ENCODE results near the gene TTC9B. TPM values are rescaled to one million over a fixed set of nuclear protein-coding genes. Genes with fewer than 3 reads are reported as not detected.
"Not testable (repeated sequence)": the region's sequence is repeated elsewhere in the genome, so short reads cannot be mapped to it uniquely, and the experiment has no call there.

Gene TTC9B
- total and polyA plus RNA-seq, 2 of the 8 experiments (the other 6 are each of a cell fraction or from before 2014, with no cell fraction given), result 0.26 TPM; not detected in 1

DNA sequence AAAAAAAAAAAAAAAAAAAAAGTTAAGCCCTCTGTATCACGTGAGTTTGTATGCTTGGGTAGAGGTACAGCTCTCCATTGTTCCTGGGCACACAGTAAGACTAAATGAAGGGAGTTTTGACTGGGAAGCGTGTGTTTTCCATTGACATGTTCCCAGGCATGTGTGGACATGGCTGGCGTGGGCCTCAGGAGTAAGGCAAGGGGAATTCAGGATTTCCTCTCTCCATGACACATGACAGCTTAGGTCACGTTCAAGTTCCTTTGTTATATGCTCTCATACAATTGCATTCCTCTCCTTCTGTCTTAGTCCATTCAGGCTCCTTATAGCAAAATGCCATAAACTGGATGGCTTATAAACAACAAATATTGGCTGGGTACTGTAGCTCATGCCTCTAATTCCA, 44.1 kb downstream of the TTC9B start (continued):
- TF ChIP-seq, protein P1, sequence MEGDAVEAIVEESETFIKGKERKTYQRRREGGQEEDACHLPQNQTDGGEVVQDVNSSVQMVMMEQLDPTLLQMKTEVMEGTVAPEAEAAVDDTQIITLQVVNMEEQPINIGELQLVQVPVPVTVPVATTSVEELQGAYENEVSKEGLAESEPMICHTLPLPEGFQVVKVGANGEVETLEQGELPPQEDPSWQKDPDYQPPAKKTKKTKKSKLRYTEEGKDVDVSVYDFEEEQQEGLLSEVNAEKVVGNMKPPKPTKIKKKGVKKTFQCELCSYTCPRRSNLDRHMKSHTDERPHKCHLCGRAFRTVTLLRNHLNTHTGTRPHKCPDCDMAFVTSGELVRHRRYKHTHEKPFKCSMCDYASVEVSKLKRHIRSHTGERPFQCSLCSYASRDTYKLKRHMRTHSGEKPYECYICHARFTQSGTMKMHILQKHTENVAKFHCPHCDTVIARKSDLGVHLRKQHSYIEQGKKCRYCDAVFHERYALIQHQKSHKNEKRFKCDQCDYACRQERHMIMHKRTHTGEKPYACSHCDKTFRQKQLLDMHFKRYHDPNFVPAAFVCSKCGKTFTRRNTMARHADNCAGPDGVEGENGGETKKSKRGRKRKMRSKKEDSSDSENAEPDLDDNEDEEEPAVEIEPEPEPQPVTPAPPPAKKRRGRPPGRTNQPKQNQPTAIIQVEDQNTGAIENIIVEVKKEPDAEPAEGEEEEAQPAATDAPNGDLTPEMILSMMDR (IDR thresholded peaks at IDR 0.05; ENCODE audit: control extremely low read depth in 1 of 3, insufficient read depth in 1 of 3, low read depth in 1 of 3, low read length in 3 of 3), result no peak
- TF ChIP-seq RNF2 (IDR thresholded peaks at IDR 0.05; ENCODE audit: borderline replicate concordance, low read depth, low read length, missing control alignments, poor library complexity, severe bottlenecking), result no peak
- no peak for TF ChIP-seq SUZ12 (IDR thresholded peaks at IDR 0.05; ENCODE audit: low read length)

DNA sequence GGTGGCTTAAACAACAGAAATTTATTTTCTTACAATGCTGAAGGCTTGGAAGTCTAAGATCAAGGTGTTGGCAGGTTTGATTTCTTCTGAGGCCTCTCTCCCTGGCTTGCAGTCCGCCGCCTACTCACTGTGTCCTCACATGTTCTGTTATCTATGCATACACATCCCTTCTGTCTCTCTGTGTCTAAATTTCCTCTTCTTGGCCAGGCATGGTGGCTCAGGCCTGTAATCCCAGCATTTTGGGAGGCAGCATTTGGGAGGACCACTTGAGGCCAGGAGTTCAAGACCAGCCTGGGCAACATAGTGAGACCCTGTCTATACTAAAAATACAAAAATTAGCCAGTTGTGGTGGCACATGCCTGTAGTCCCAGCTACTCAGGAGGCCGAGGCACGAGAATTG, 46.9 kb downstream of the TTC9B start:
- H2BK20ac ChIP-seq (ENCODE audit: low read length); DNase-seq (ENCODE audit: low read depth in 1 of 2, low spot score in 2 of 2); CTCF ChIA-PET (ENCODE audit: partially characterized antibody); H3K23ac ChIP-seq (ENCODE audit: insufficient read length); H4K8ac ChIP-seq (ENCODE audit: extremely low read depth, insufficient read depth, low read length); H3K9ac ChIP-seq (replicated peaks in 1 of 4; ENCODE audit: extremely low read depth in 1 of 4, low read depth in 3 of 4, low read length in 3 of 4); H4K91ac ChIP-seq (replicated peaks; ENCODE audit: insufficient read length, low read length); H2AFZ ChIP-seq (ENCODE audit: low read length); H4K5ac ChIP-seq (ENCODE audit: insufficient read length, low read depth, low read length); H4K20me1 ChIP-seq (replicated peaks in 1 of 2; ENCODE audit: control insufficient read depth in 1 of 2, insufficient read depth in 2 of 2, low read length in 2 of 2); H2BK15ac ChIP-seq (ENCODE audit: low read length); H3K4me1 ChIP-seq (replicated peaks in 1 of 4; ENCODE audit: control insufficient read depth in 3 of 4, insufficient read depth in 4 of 4, low read length in 3 of 4); H2AK5ac ChIP-seq (ENCODE audit: low read depth, low read length); H3K27ac ChIP-seq (ENCODE audit: low read depth, low read length); H3K18ac ChIP-seq (ENCODE audit: extremely low read depth, low read length); H2BK5ac ChIP-seq (ENCODE audit: low read depth, low read length); H2BK12ac ChIP-seq (ENCODE audit: low read depth, low read length); H3K23me2 ChIP-seq (ENCODE audit: low read depth, low read length); H3K9me3 ChIP-seq (ENCODE audit: insufficient read depth in 2 of 2, low read depth in 1 of 2, low read length in 1 of 2); H2BK120ac ChIP-seq (replicated peaks; ENCODE audit: low read depth, low read length); H3K79me2 ChIP-seq (ENCODE audit: control insufficient read depth in 1 of 2, insufficient read depth in 2 of 2, low read length in 2 of 2); H3K56ac ChIP-seq (replicated peaks; ENCODE audit: insufficient read length, low read depth, low read length); H3K79me1 ChIP-seq (ENCODE audit: low read depth, low read length); H3K4me3 ChIP-seq (ENCODE audit: extremely low read depth in 1 of 4, insufficient read depth in 2 of 4, low read depth in 3 of 4, low read length in 4 of 4); FAIRE-seq; H3K36me3 ChIP-seq (ENCODE audit: control insufficient read depth in 2 of 4, insufficient read depth in 4 of 4, low read length in 3 of 4); H3K14ac ChIP-seq (ENCODE audit: insufficient read length); H3K27me3 ChIP-seq (replicated peaks in 1 of 4; ENCODE audit: control insufficient read depth in 3 of 4, extremely low read depth in 1 of 4, insufficient read depth in 3 of 4, low read length in 3 of 4); H3K4me2 ChIP-seq (ENCODE audit: insufficient read depth in 1 of 2, low read depth in 2 of 2, low read length in 2 of 2); H3K4ac ChIP-seq (replicated peaks; ENCODE audit: insufficient read length, low read depth, low read length): not testable (repeated sequence)
- 93% methylated on average over 4 of the region's 4 CpGs; no CpG with 5 or more reads in 1 of the 2 experiments for WGBS, 2 experiments (ENCODE audit: extremely low coverage in 1 of 2, insufficient coverage in 1 of 2, insufficient read length in 1 of 2, insufficient replicate concordance in 2 of 2, low coverage in 1 of 2, low lambda C conversion rate in 2 of 2, missing lambda C conversion rate in 1 of 2)
- POLR2A ChIA-PET (ENCODE audit: partially characterized antibody), result interaction anchor here (0.6 kb wide), 1 partner anchor 58 kb away, joined by 4 read pairs; no protein-coding TSS in a partner anchor

Data from H1 (cell line).